GM03348 (cell line): ENCODE measurements around the gene RAP1GAP2.
A peak's percentile ranks its signal among the peaks of the same experiment; 100 is the strongest.
"Not testable (repeated sequence)": the region's sequence is repeated elsewhere in the genome, so short reads cannot be mapped to it uniquely, and the experiment has no call there.

Experiments
- DNase-seq: peaks from one replicate; pipeline ENCODE4 v3.0.0; 2012; ENCODE audit warnings: low spot score

RAP1GAP2 gene

GRCh38 chr17:2998469-2998901 lies 202.2 kb downstream of the RAP1GAP2 start:
- DNase-seq = not testable (repeated sequence)

- no peak for DNase-seq
Measured at GRCh38 chr17:3002538-3003295, 206.5 kb downstream of the RAP1GAP2 start.

- DNase-seq = no peak
Measured at GRCh38 chr17:3003296-3004149, 207.3 kb downstream of the RAP1GAP2 start.

- DNase-seq = peak; percentile 92
Measured at GRCh38 chr17:3004150-3004801, 208.0 kb downstream of the RAP1GAP2 start.

GRCh38 chr17:3004925-3005324 lies 208.7 kb downstream of the RAP1GAP2 start:
- DNase-seq = no peak

GRCh38 chr17:3005696-3006095 lies 209.5 kb downstream of the RAP1GAP2 start:
- no peak for DNase-seq

- DNase-seq = no peak
Measured at GRCh38 chr17:3006801-3007200, 210.6 kb downstream of the RAP1GAP2 start.

- no peak for DNase-seq
Measured at GRCh38 chr17:3007651-3008121, 211.4 kb downstream of the RAP1GAP2 start.

GRCh38 chr17:3008336-3009288 lies 212.4 kb downstream of the RAP1GAP2 start:
- DNase-seq = no peak

GRCh38 chr17:3009411-3009920 lies 213.2 kb downstream of the RAP1GAP2 start:
- DNase-seq = no peak

GRCh38 chr17:3011891-3012290 lies 215.7 kb downstream of the RAP1GAP2 start:
- no peak for DNase-seq

- peak; percentile 84 for DNase-seq
Measured at GRCh38 chr17:3012926-3013581, 216.8 kb downstream of the RAP1GAP2 start.

- no peak for DNase-seq
Measured at GRCh38 chr17:3015890-3016289, 219.7 kb downstream of the RAP1GAP2 start.

GRCh38 chr17:3017936-3018335 lies 221.7 kb downstream of the RAP1GAP2 start:
- no peak for DNase-seq

GRCh38 chr17:3019761-3020160 lies 223.5 kb downstream of the RAP1GAP2 start:
- no peak for DNase-seq

- DNase-seq = no peak
Measured at GRCh38 chr17:3020381-3020780, 224.1 kb downstream of the RAP1GAP2 start.

- no peak for DNase-seq
Measured at GRCh38 chr17:3022197-3022596, 226.0 kb downstream of the RAP1GAP2 start.

GRCh38 chr17:3024346-3024745 lies 228.1 kb downstream of the RAP1GAP2 start:
- DNase-seq = no peak

- DNase-seq = no peak
Measured at GRCh38 chr17:3025421-3026124, 229.3 kb downstream of the RAP1GAP2 start.
